Erythroblast (primary cell): ENCODE data around the gene SLTM.
A peak's percentile ranks its signal among the peaks of the same experiment; 100 is the strongest.
"Not testable (repeated sequence)": the region's sequence is repeated elsewhere in the genome, so short reads cannot be mapped to it uniquely, and the experiment has no call there.

ENCODE experiments used
- DNase-seq, 2 experiments: peaks; one replicate each; lab custom pipeline; 2025; lab: John Stamatoyannopoulos, UW
- GATA1 ChIP-seq: IDR thresholded peaks from 2 replicates; pipeline ENCODE4 v1.6.1; 2011; ENCODE audit warnings: low read depth, mild to moderate bottlenecking, control low read depth, low read length, moderate library complexity
- POLR2A ChIP-seq: IDR thresholded peaks from 2 replicates; pipeline ENCODE4 v1.6.1; 2011; ENCODE audit warnings: mild to moderate bottlenecking, low read length

Gene SLTM

GRCh38 chr15:58876306-58877106 is 57.0 kb downstream of the SLTM start:
- DNase-seq = no peak
- TF ChIP-seq POLR2A (no peak), GATA1 (no peak)

GRCh38 chr15:58875343-58875742 is 58.1 kb downstream of the SLTM start:
- TF ChIP-seq POLR2A = no peak
- TF ChIP-seq GATA1 = no peak
- no peak for DNase-seq

GRCh38 chr15:58873267-58873666 is 60.2 kb downstream of the SLTM start:
- TF ChIP-seq GATA1 = no peak
- TF ChIP-seq POLR2A = no peak
- DNase-seq = no peak

- no peak for DNase-seq
- TF ChIP-seq GATA1 = no peak
- TF ChIP-seq POLR2A = no peak
These were observed 63.0 kb downstream of the SLTM start for GRCh38 chr15:58870451-58870850.

GRCh38 chr15:58867926-58868325 is 65.6 kb downstream of the SLTM start:
- no peak for TF ChIP-seq GATA1
- no peak for TF ChIP-seq POLR2A
- no peak for DNase-seq

- DNase-seq = peak in 1 of 2 experiments; percentile 35
- TF ChIP-seq GATA1 (no peak), POLR2A (no peak)
These were observed 68.0 kb downstream of the SLTM start for GRCh38 chr15:58865425-58865880.

GRCh38 chr15:58864602-58865424 is 68.7 kb downstream of the SLTM start:
- TF ChIP-seq POLR2A = no peak
- TF ChIP-seq GATA1 = no peak
- DNase-seq = peak; percentile 30 to 35

- no peak for DNase-seq
- TF ChIP-seq POLR2A = no peak
- no peak for TF ChIP-seq GATA1
These were observed 71.2 kb downstream of the SLTM start for GRCh38 chr15:58862326-58862725.

GRCh38 chr15:58856621-58857020 is 76.9 kb downstream of the SLTM start:
- not testable (repeated sequence) for DNase-seq

GRCh38 chr15:58856086-58856485 is 77.4 kb downstream of the SLTM start:
- TF ChIP-seq GATA1 (no peak), POLR2A (no peak)
- no peak for DNase-seq

- no peak for DNase-seq
- TF ChIP-seq GATA1 (no peak), POLR2A (no peak)
These were observed 78.9 kb downstream of the SLTM start for GRCh38 chr15:58854593-58854992.

GRCh38 chr15:58852347-58852746 is 81.1 kb downstream of the SLTM start:
- TF ChIP-seq POLR2A = no peak
- TF ChIP-seq GATA1 = no peak
- DNase-seq = peak in 1 of 2 experiments; percentile 7

- not testable (repeated sequence) for DNase-seq
These were observed 82.3 kb downstream of the SLTM start for GRCh38 chr15:58851205-58851604.

GRCh38 chr15:58842713-58843396 is 90.6 kb downstream of the SLTM start:
- DNase-seq = peak; percentile 8 to 31
- no peak for TF ChIP-seq POLR2A
- no peak for TF ChIP-seq GATA1
